ENCODE measurements around the gene ZNF155.

DNA sequence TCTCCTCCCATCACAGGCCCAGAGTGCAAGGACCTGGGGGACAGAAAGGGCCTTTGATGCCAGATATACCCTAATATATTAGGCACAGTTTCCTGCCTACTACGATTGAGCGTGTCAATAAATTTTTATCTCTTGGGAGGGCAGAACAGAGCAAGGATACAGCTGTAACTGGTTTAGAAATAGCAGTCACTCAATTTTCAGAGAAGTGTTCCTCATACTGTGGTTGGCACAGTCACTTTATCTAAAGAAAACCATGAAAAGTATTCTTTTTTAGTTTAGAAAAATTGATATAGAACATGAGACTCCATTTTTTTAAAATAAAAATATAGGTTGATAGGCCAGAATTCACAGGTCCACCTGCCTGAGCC lies 460 bp upstream of the ZNF155 start:
- TF ChIP-seq, protein P1, sequence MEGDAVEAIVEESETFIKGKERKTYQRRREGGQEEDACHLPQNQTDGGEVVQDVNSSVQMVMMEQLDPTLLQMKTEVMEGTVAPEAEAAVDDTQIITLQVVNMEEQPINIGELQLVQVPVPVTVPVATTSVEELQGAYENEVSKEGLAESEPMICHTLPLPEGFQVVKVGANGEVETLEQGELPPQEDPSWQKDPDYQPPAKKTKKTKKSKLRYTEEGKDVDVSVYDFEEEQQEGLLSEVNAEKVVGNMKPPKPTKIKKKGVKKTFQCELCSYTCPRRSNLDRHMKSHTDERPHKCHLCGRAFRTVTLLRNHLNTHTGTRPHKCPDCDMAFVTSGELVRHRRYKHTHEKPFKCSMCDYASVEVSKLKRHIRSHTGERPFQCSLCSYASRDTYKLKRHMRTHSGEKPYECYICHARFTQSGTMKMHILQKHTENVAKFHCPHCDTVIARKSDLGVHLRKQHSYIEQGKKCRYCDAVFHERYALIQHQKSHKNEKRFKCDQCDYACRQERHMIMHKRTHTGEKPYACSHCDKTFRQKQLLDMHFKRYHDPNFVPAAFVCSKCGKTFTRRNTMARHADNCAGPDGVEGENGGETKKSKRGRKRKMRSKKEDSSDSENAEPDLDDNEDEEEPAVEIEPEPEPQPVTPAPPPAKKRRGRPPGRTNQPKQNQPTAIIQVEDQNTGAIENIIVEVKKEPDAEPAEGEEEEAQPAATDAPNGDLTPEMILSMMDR (optimal IDR thresholded peaks at IDR 0.05 in 1 of 3, IDR thresholded peaks at IDR 0.05 in 1 of 3, conservative IDR thresholded peaks at IDR 0.05 in 1 of 3; ENCODE audit: extremely low read depth in 1 of 3, insufficient read depth in 2 of 3, low read length in 3 of 3), result no peak
- TF ChIP-seq EZH2 (IDR thresholded peaks at IDR 0.05; ENCODE audit: low read length), result no peak

All from keratinocyte (primary cell).